Skeletal muscle satellite cell (primary cell): ENCODE data around the gene NAPG.
"Not testable (repeated sequence)": the region's sequence is repeated elsewhere in the genome, so short reads cannot be mapped to it uniquely, and the experiment has no call there.

Source experiments
- H3K27me3 ChIP-seq: 2 replicates; pipeline ENCODE4 v1.7.0; 2013; ENCODE audit warnings: low read length; ENCODE audit not compliant: control insufficient read depth, insufficient read depth
- H3K36me3 ChIP-seq: 2 replicates; pipeline ENCODE4 v1.7.0; 2013; ENCODE audit warnings: mild to moderate bottlenecking, control low read depth, low read length; ENCODE audit not compliant: insufficient read depth
- H3K4me1 ChIP-seq: 2 replicates; pipeline ENCODE4 v1.7.0; 2013; ENCODE audit warnings: low read length; ENCODE audit not compliant: control insufficient read depth, insufficient read depth
- H3K4me2 ChIP-seq: 2 replicates; pipeline ENCODE4 v1.7.0; 2013; ENCODE audit warnings: mild to moderate bottlenecking, low read length
- H3K4me3 ChIP-seq: 2 replicates; pipeline ENCODE4 v1.7.0; 2013; ENCODE audit warnings: low read length
- H3K9ac ChIP-seq: 2 replicates; pipeline ENCODE4 v1.7.0; 2013; ENCODE audit warnings: mild to moderate bottlenecking, low read depth, low read length, moderate library complexity
- H3K9me3 ChIP-seq: replicated peaks from 2 replicates; pipeline ENCODE4 v1.7.0; 2013; ENCODE audit warnings: mild to moderate bottlenecking, control low read depth, low read length

NAPG gene

DNA sequence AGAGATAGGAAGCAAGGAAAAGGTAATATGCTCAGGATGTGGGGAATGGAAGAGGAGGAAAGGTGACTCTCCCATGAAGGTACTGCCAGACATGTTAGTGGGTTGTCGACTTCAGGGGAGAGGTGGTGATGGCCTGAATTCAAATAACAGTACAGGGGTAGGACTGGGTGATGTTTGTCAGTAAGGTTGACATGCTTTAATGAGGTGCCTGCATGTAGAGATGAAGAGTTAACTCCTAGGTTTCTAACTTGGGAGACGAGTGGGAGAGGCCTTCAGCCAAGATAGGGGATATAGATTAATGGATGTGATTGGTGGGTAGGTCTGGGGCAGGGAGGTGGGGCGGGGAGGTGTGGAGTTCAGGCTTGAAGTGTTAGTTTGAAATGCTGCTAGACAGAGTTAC is 2.6 kb downstream of the NAPG start:
- H3K36me3 ChIP-seq: no peaks in the 10 kb centered on the region
- H3K4me2 ChIP-seq: no peak overlapping the region
- H3K9me3 ChIP-seq: no peaks in the 10 kb centered on the region
- no peaks in the 10 kb centered on the region for H3K27me3 ChIP-seq
- no peak overlapping the region for H3K4me3 ChIP-seq
- H3K9ac ChIP-seq: no peak overlapping the region
- H3K4me1 ChIP-seq: peaks cover 26% of the 10 kb centered on the region

DNA sequence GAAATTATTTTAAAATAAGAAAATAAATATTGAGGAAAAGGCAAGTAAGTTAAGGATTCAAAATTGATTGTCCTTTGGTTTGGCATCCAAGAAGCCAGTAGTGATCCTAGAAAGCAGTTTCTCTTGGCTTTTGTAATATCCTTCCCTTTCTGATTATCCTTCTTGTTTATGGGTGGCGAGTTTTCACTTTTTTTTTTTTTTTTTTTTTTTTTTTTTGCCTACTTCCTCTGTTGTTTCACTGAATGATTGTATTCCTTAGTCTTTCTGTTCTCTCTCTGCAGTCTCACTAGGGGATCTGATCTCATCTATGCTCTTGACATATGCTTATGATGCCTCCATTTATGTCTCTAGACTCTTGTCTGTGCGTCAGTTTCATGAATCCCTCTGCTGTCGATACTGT is 4.2 kb downstream of the NAPG start:
- no peaks in the 10 kb centered on the region for H3K27me3 ChIP-seq
- no peak overlapping the region for H3K4me3 ChIP-seq
- no peaks in the 10 kb centered on the region for H3K9me3 ChIP-seq
- H3K36me3 ChIP-seq: no peaks in the 10 kb centered on the region
- peaks cover 24% of the 10 kb centered on the region for H3K4me1 ChIP-seq
- H3K4me2 ChIP-seq: no peak overlapping the region
- no peak overlapping the region for H3K9ac ChIP-seq

- no peaks in the 10 kb centered on the region for H3K27me3 ChIP-seq
- peaks cover 20% of the 10 kb centered on the region for H3K4me1 ChIP-seq
- H3K4me2 ChIP-seq: no peak overlapping the region
- no peak overlapping the region for H3K4me3 ChIP-seq
- H3K9ac ChIP-seq: no peak overlapping the region
- H3K36me3 ChIP-seq: no peaks in the 10 kb centered on the region
- H3K9me3 ChIP-seq: no peaks in the 10 kb centered on the region
Measured at GRCh38 chr18:10530852-10531251, 5.0 kb downstream of the NAPG start.

DNA sequence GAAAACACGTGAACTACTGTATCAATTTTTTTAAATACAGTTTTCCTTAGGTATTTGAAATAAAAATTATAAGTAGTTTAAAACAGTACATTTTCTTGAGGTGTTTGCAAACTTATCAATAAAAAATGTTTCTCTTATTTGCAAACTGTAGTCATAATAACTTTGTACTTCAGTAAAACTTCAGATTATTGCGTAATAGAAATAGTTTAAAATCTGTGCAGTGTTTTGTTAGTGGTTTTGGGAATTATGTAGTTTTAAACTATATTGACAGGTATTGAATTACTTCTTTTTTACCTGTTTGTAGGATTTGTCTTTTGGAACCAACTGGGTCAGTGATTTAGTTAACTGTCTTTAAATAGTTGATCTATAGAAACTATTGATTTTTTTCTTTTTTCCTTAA is 7.3 kb downstream of the NAPG start:
- Histone ChIP-seq H3K9me3 (no peaks in the 10 kb centered on the region), H3K9ac (no peak overlapping the region), H3K4me1 (peaks cover 24% of the 10 kb centered on the region), H3K4me3 (no peak overlapping the region), H3K27me3 (no peaks in the 10 kb centered on the region), H3K4me2 (no peak overlapping the region), H3K36me3 (peaks cover 6% of the 10 kb centered on the region)

GRCh38 chr18:10536280-10536679 is 10.5 kb downstream of the NAPG start:
- peaks cover 23% of the 10 kb centered on the region for H3K36me3 ChIP-seq
- peaks cover 11% of the 10 kb centered on the region for H3K4me1 ChIP-seq
- H3K9ac ChIP-seq: no peak overlapping the region
- H3K4me2 ChIP-seq: no peak overlapping the region
- no peaks in the 10 kb centered on the region for H3K27me3 ChIP-seq
- no peaks in the 10 kb centered on the region for H3K9me3 ChIP-seq
- no peak overlapping the region for H3K4me3 ChIP-seq

DNA sequence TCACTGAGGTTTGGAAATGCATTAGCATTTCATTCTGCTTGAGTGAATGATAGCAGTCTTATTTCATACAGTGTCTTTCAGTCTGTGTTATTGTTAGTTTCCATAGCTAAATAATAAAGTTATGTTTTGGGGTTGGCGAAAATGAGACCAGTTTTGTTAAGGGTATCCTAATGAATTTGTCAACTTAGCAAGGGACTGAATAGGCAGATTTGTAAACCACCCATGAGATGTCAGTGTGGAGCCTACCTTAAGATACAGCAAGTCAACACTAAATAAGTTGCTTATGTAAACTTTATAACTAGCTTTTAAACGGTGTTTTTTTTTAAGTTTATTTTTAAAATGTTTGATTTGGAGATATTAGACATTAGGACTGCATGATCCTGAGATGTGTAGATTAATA is 11.9 kb downstream of the NAPG start:
- Histone ChIP-seq H3K9me3 (no peaks in the 10 kb centered on the region), H3K27me3 (no peaks in the 10 kb centered on the region), H3K9ac (no peak overlapping the region), H3K4me1 (peaks cover 11% of the 10 kb centered on the region), H3K4me2 (no peak overlapping the region), H3K36me3 (peaks cover 36% of the 10 kb centered on the region), H3K4me3 (no peak overlapping the region)

GRCh38 chr18:10539124-10539523 is 13.3 kb downstream of the NAPG start:
- Histone ChIP-seq H3K4me1 (peaks cover 11% of the 10 kb centered on the region), H3K36me3 (peaks cover 41% of the 10 kb centered on the region)

GRCh38 chr18:10543277-10543676 is 17.4 kb downstream of the NAPG start:
- Histone ChIP-seq H3K4me3 (no peak overlapping the region), H3K4me2 (no peak overlapping the region), H3K9ac (no peak overlapping the region), H3K27me3 (no peaks in the 10 kb centered on the region), H3K9me3 (no peaks in the 10 kb centered on the region), H3K36me3 (peaks cover 67% of the 10 kb centered on the region), H3K4me1 (no peaks in the 10 kb centered on the region)

More at GRCh38 chr18:10539124-10539523, 13.3 kb downstream of the NAPG start:
- not testable (repeated sequence) for H3K9me3 ChIP-seq, H3K4me2 ChIP-seq, H3K4me3 ChIP-seq, H3K27me3 ChIP-seq, H3K9ac ChIP-seq

- H3K4me2 ChIP-seq: no peak overlapping the region
- H3K4me1 ChIP-seq: no peaks in the 10 kb centered on the region
- no peak overlapping the region for H3K9ac ChIP-seq
- H3K4me3 ChIP-seq: no peak overlapping the region
- peaks cover 76% of the 10 kb centered on the region for H3K36me3 ChIP-seq
- no peaks in the 10 kb centered on the region for H3K27me3 ChIP-seq
- no peaks in the 10 kb centered on the region for H3K9me3 ChIP-seq
Measured at GRCh38 chr18:10544093-10544748, 18.4 kb downstream of the NAPG start.

DNA sequence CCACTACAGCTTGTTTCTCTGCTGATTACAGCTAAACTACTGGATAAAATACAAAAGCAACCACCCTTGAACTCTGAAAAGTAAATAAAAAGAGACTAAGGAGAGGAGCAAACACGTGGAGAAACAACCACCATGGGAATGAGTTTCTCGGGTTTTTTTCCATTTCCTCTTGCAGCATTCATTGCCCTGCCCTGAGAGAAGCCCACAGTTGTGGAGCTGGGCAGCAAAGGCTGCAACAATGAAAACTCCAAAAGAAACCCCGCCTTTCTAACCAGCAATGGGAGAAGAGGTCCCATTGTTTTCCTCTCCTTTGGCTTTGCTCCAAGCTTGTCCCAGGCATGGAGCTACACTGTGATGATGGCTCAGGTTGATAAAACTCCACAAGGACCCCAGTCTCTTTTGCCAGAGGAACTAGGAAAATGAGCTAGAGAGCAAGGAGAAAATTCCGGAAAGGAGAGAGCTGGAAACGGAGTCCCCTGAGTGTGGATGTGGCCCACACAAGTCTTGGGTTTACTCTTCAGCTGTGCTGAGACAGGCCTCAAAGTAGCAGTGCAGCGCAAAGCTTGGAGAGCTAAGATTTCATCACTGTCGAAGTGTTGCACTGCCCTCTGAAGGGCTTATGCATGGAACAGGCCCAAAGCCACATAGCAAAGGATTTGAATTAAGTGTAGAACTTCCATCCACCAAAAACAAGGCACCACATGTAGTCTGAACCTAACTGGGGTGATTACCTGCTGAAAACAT is 20.9 kb downstream of the NAPG start:
- no peak overlapping the region for H3K4me3 ChIP-seq
- no peaks in the 10 kb centered on the region for H3K9me3 ChIP-seq
- H3K4me1 ChIP-seq: no peaks in the 10 kb centered on the region
- no peak overlapping the region for H3K4me2 ChIP-seq
- peaks cover 70% of the 10 kb centered on the region for H3K36me3 ChIP-seq
- H3K27me3 ChIP-seq: no peaks in the 10 kb centered on the region
- no peak overlapping the region for H3K9ac ChIP-seq

- Histone ChIP-seq H3K27me3 (no peaks in the 10 kb centered on the region), H3K4me3 (no peak overlapping the region), H3K9me3 (no peaks in the 10 kb centered on the region), H3K4me1 (no peaks in the 10 kb centered on the region), H3K9ac (no peak overlapping the region), H3K4me2 (no peak overlapping the region), H3K36me3 (peaks cover 76% of the 10 kb centered on the region)
Measured at GRCh38 chr18:10552226-10552625, 26.4 kb downstream of the NAPG start.

DNA sequence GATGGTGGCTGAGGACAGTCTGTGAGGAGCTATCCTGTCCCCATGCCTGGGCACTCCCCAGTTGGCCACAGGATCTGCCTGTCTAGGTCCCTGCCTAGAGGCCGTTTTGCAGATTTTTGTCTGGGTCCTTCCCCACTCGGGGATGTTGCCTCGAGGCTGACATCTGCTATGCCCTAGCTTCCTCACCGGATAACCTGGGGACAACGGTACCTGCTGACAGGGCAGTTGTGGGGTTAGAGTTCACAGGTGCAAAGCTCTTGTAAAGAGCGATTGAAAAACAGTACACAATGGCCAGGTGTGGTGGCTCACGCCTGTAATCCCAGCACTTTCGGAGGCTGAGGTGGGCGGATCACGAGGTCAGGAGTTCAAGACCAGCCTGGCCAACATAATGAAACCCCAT is 30.4 kb downstream of the NAPG start:
- not testable (repeated sequence) for H3K4me2 ChIP-seq, H3K4me3 ChIP-seq, H3K9me3 ChIP-seq, H3K27me3 ChIP-seq, H3K9ac ChIP-seq, H3K4me1 ChIP-seq
- H3K36me3 ChIP-seq: peaks cover 42% of the 10 kb centered on the region
